GM10266 (cell line): Measurements from ENCODE around the gene MAMDC2.

ENCODE experiments used
- DNase-seq: peaks from one replicate; pipeline ENCODE4 v3.0.0; 2012; ENCODE audit errors: extremely low spot score
- TF ChIP-seq, protein P1 (sequence below): IDR thresholded peaks from 2 replicates; pipeline ENCODE4 v1.5.1; 2012; ENCODE audit warnings: mild to moderate bottlenecking, low read depth; ENCODE audit not compliant: control insufficient read depth, insufficient read depth; ENCODE audit errors: missing control alignments

The MAMDC2 gene

DNA sequence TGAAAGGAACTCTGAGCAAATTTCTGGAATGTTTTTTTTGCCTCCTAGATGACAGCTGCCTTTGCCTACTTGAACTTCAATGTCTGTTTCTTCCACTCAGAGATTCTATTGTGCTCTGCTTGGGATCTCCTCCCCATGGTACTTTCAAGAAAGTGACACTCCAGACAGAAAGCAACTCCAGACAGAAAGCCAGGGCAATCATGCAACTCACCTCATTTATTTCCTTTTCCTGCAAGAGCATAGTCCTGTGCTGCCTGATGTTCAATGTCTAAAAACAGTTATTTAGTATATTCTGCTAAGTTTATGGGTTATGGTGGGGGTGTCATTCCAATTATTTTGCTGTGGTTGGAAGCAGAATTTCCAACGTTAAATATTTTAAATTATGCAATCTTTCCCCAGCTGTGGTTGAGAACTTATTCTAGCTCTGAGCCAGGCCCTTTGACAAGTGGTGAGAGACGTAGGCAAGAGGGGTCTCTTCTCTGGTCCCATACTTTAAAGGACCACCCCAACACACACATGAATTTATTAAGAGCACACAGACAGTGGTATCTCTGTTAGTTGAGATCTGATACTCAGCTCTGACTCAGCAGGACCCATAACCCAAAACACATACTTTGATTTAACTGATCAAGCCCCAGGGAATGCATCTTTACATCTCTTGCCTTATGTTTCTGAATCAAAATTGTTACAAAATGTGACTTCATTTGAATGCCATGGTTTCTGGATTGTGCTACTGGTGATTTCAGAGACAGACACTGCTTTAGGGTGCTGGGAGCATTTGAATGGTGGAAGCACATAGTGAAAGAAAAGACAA lies 39.5 kb upstream of the MAMDC2 start:
- no peak for DNase-seq
- TF ChIP-seq, protein P1, sequence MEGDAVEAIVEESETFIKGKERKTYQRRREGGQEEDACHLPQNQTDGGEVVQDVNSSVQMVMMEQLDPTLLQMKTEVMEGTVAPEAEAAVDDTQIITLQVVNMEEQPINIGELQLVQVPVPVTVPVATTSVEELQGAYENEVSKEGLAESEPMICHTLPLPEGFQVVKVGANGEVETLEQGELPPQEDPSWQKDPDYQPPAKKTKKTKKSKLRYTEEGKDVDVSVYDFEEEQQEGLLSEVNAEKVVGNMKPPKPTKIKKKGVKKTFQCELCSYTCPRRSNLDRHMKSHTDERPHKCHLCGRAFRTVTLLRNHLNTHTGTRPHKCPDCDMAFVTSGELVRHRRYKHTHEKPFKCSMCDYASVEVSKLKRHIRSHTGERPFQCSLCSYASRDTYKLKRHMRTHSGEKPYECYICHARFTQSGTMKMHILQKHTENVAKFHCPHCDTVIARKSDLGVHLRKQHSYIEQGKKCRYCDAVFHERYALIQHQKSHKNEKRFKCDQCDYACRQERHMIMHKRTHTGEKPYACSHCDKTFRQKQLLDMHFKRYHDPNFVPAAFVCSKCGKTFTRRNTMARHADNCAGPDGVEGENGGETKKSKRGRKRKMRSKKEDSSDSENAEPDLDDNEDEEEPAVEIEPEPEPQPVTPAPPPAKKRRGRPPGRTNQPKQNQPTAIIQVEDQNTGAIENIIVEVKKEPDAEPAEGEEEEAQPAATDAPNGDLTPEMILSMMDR: no peak

DNA sequence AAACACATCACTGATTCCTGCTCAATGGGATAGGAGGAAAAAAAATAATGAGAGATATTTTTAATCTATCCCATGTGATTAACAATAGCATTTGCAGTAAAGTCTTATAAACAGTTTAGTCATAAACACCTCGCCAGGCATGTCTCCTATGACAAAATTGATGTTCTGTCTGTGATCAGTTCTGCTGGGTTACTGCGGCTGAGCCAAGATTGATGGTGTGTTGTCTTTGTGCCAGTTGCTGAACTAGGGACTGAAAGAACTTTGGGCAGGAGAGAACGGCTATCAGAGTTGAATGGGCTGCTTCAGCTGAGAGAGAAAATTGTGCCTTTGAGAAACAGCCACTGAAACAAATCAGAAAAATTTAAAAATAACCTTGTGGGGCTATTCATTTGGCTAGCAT lies 37.3 kb upstream of the MAMDC2 start:
- DNase-seq: no peak
- TF ChIP-seq, protein P1: no peak

DNA sequence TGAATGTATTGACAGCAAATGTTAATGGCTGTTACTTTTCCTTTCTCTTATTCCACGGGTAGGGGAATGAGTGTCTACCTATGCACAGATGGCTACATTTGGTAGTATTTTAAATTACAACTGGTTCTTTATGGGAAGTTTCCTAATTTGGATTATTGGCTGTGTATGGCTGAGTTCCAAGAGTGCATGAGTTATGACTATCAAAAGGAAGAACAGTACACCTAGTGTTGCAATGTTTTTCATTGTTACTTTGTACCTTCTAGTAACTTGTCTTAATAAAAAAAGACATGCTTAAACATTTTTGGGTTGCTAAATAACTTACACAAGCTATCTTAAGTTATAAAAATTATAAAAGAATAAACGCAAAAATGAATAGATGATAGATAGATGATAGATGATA lies 35.8 kb upstream of the MAMDC2 start:
- TF ChIP-seq, protein P1: no peak
- no peak for DNase-seq

DNA sequence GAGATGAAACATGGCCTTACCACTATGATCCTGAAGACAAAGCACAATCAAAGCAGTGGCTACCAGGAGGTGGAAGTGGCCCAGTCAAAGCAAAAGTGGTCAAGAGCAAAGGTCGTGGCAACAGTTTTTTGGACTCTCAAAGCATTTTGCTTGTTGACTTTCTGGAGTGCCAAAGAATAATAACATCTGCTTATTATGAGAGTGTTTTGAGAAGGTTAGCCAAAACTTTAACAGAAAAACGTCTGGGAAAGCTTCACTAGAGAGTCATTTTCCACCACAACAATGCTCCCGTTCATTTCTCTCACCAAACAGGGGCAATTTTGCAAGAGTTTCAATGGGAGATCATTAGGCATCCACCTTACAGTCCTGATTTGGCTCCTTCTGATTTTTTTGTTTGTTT lies 33.6 kb upstream of the MAMDC2 start:
- DNase-seq: no peak
- TF ChIP-seq, protein P1: no peak

DNA sequence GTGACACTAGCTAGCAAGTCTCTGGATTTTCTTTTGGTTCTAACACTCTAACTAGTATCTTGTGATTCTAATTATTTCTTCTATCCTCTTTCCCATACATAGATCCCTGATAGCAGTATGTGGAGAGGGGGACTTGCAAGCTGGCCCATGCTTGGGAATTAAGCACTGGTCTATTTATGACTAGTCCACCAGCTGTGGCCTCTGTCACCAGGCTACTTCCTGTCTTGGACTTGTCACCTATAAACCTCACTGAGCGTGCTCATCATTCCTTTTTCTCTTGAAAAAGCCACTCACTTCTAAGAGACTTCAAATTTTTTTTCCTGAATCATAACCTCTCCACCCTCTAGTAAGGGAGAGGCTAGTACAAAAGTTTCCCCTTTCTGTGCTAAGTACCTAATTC lies 32.3 kb upstream of the MAMDC2 start:
- TF ChIP-seq, protein P1: no peak

DNA sequence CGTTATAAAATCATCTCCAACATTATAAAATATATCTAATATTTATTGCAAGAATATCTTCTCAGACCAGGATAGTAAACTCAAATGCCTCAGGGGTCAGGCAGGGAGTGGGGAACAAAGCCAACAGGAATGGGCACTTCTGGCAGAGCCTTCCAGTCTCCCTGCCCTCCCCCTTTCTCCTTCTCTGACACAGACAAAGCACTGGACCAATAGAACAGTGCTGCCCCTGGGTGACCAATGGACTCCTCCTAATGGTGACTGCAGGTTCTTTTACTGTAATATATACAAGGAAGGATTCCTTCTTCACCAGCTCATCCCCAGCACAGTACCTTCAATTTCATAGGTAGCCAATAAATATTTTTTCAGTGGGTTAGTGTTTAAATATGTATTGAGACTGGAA lies 31.1 kb upstream of the MAMDC2 start:
- TF ChIP-seq, protein P1: no peak
- no peak for DNase-seq

More for the DNA sequence above, 32.3 kb upstream of the MAMDC2 start:
- no peak for DNase-seq

DNA sequence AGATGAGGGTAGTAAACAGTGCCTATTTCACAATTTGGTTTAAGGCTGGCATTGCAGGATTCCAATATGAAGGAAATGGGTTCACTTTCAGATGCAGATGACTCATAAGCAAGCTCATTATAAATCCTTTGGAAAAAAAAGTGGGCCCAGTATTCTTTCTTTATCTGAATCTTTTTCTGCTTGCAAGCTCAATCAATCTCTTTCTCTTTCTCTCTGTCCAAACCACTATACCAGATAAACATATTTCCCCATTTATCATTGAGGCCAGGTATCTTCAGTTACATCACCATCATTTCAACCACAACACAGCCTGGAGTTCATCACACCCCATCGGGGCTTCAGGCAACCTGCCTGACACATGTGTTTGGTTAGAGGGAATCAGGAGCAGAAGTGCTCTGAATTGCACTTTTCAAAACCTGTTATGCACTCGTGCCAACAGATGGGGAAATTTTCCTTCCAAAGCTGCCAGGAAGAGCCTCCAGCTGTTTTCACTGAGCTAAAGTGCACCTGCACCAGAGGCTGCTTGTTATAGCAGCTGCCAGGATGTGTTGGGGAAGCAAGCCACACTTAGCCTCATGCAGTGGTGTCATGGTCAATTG lies 30.0 kb upstream of the MAMDC2 start:
- no peak for DNase-seq
- TF ChIP-seq, protein P1: no peak
